ENCODE measurements around the gene ADRA2A. TPM values are rescaled to one million over a fixed set of nuclear protein-coding genes. Genes with fewer than 3 reads are reported as not detected.

Gene ADRA2A
- total RNA-seq (2014; rRNA removed; shearing (Covaris generic); ENCODE audit: low replicate concordance) = 0.04 TPM in 1 of 2 replicates, not detected in the other

- Histone ChIP-seq H3K79me2 (ENCODE audit: low read length) (no peaks in the 10 kb centered on the region), H3K9ac (ENCODE audit: low read length) (no peak within 1 kb of the TSS), H3K27me3 (ENCODE audit: low read length) (no peaks in the 10 kb centered on the region), H3K4me2 (ENCODE audit: low read depth, low read length, poor library complexity, severe bottlenecking) (no peak within 1 kb of the TSS), H3K4me3 (ENCODE audit: low read length) (no peak within 1 kb of the TSS), H2AFZ (ENCODE audit: low read length) (no peak within 1 kb of the TSS), H3K9me2 (replicated peaks; ENCODE audit: insufficient read depth, low read length) (no peaks in the 10 kb centered on the region), H3K9me3 (ENCODE audit: low read length) (no peaks in the 10 kb centered on the region; the same call in 1 of the 2 replicates), H3K27ac (ENCODE audit: low read length) (no peak within 1 kb of the TSS), H4K20me1 (ENCODE audit: insufficient read depth, low read depth, low read length) (no peaks in the 10 kb centered on the region), H3K36me3 (ENCODE audit: insufficient read depth, low read length) (no peaks in the 10 kb centered on the region), H3K4me1 (ENCODE audit: low read length) (no peaks in the 10 kb centered on the region)
- DNase-seq = no peak
Measured at GRCh38 chr10:111076682-111077478, at the start of gene ADRA2A. Gene ADRA2A, plus strand, starts transcription at chr10:111077029. Its CDS starts 968 bp downstream, at chr10:111077997.

GRCh38 chr10:111030042-111030750 lies 46.6 kb upstream of the ADRA2A start:
- no peak overlapping the region for H3K4me2 ChIP-seq (ENCODE audit: low read depth, low read length, poor library complexity, severe bottlenecking)
- H3K79me2 ChIP-seq (ENCODE audit: low read length) = no peaks in the 10 kb centered on the region
- H3K36me3 ChIP-seq (ENCODE audit: insufficient read depth, low read length) = no peaks in the 10 kb centered on the region; the same call in 1 of the 2 replicates
- no peaks in the 10 kb centered on the region; the same call in none of the 2 replicates for H3K9me3 ChIP-seq (ENCODE audit: low read length)
- no peak overlapping the region for H3K9ac ChIP-seq (ENCODE audit: low read length)
- no peak overlapping the region for H3K4me3 ChIP-seq (ENCODE audit: low read length)
- no peaks in the 10 kb centered on the region for H3K27me3 ChIP-seq (ENCODE audit: low read length)
- no peaks in the 10 kb centered on the region for H4K20me1 ChIP-seq (ENCODE audit: insufficient read depth, low read depth, low read length)
- H3K9me2 ChIP-seq (replicated peaks; ENCODE audit: insufficient read depth, low read length) = no peaks in the 10 kb centered on the region
- H3K4me1 ChIP-seq (ENCODE audit: low read length) = no peaks in the 10 kb centered on the region
- no peak overlapping the region for H2AFZ ChIP-seq (ENCODE audit: low read length)
- no peak overlapping the region for H3K27ac ChIP-seq (ENCODE audit: low read length)
- DNase-seq = no peak

- Histone ChIP-seq H3K4me2 (ENCODE audit: low read depth, low read length, poor library complexity, severe bottlenecking) (no peak overlapping the region), H3K9me3 (ENCODE audit: low read length) (peaks cover 13% of the 10 kb centered on the region), H3K9ac (ENCODE audit: low read length) (no peak overlapping the region), H3K4me3 (ENCODE audit: low read length) (no peak overlapping the region), H2AFZ (ENCODE audit: low read length) (no peak overlapping the region), H3K4me1 (ENCODE audit: low read length) (no peaks in the 10 kb centered on the region), H4K20me1 (ENCODE audit: insufficient read depth, low read depth, low read length) (no peaks in the 10 kb centered on the region), H3K27me3 (ENCODE audit: low read length) (no peaks in the 10 kb centered on the region), H3K9me2 (replicated peaks; ENCODE audit: insufficient read depth, low read length) (0 out of 2 replicates have a peak, but pooled peaks cover 3% of the 10 kb centered on the region), H3K27ac (ENCODE audit: low read length) (no peak overlapping the region), H3K36me3 (ENCODE audit: insufficient read depth, low read length) (no peaks in the 10 kb centered on the region; the same call in 1 of the 2 replicates), H3K79me2 (ENCODE audit: low read length) (no peaks in the 10 kb centered on the region)
- no peak for DNase-seq
Measured at GRCh38 chr10:111034598-111035310, 42.1 kb upstream of the ADRA2A start.

- 0 out of 2 replicates have a peak, but pooled peaks cover 3% of the 10 kb centered on the region for H3K9me2 ChIP-seq (replicated peaks; ENCODE audit: insufficient read depth, low read length)
- H3K9me3 ChIP-seq (ENCODE audit: low read length) = peaks cover 16% of the 10 kb centered on the region
- H3K9ac ChIP-seq (ENCODE audit: low read length) = no peak overlapping the region
- H3K27me3 ChIP-seq (ENCODE audit: low read length) = no peaks in the 10 kb centered on the region
- H4K20me1 ChIP-seq (ENCODE audit: insufficient read depth, low read depth, low read length) = no peaks in the 10 kb centered on the region
- H3K36me3 ChIP-seq (ENCODE audit: insufficient read depth, low read length) = no peaks in the 10 kb centered on the region; the same call in 1 of the 2 replicates
- H3K4me1 ChIP-seq (ENCODE audit: low read length) = no peaks in the 10 kb centered on the region
- no peak overlapping the region for H3K27ac ChIP-seq (ENCODE audit: low read length)
- H3K4me2 ChIP-seq (ENCODE audit: low read depth, low read length, poor library complexity, severe bottlenecking) = no peak overlapping the region
- no peak for DNase-seq
- no peak overlapping the region for H3K4me3 ChIP-seq (ENCODE audit: low read length)
- H3K79me2 ChIP-seq (ENCODE audit: low read length) = no peaks in the 10 kb centered on the region
- no peak overlapping the region for H2AFZ ChIP-seq (ENCODE audit: low read length)
Measured at GRCh38 chr10:111035542-111035941, 41.3 kb upstream of the ADRA2A start.

GRCh38 chr10:111037858-111038257 lies 39.0 kb upstream of the ADRA2A start:
- DNase-seq = no peak
- Histone ChIP-seq H4K20me1 (ENCODE audit: insufficient read depth, low read depth, low read length) (no peaks in the 10 kb centered on the region), H3K27ac (ENCODE audit: low read length) (no peak overlapping the region), H3K9me3 (ENCODE audit: low read length) (peaks cover 20% of the 10 kb centered on the region), H3K79me2 (ENCODE audit: low read length) (no peaks in the 10 kb centered on the region), H3K4me1 (ENCODE audit: low read length) (no peaks in the 10 kb centered on the region), H3K9me2 (replicated peaks; ENCODE audit: insufficient read depth, low read length) (0 out of 2 replicates have a peak, but pooled peaks cover 3% of the 10 kb centered on the region), H3K36me3 (ENCODE audit: insufficient read depth, low read length) (no peaks in the 10 kb centered on the region), H3K4me3 (ENCODE audit: low read length) (no peak overlapping the region), H2AFZ (ENCODE audit: low read length) (no peak overlapping the region), H3K27me3 (ENCODE audit: low read length) (no peaks in the 10 kb centered on the region), H3K9ac (ENCODE audit: low read length) (no peak overlapping the region), H3K4me2 (ENCODE audit: low read depth, low read length, poor library complexity, severe bottlenecking) (no peak overlapping the region)

- Histone ChIP-seq H3K4me3 (ENCODE audit: low read length) (no peak overlapping the region), H3K9me2 (replicated peaks; ENCODE audit: insufficient read depth, low read length) (0 out of 2 replicates have a peak, but pooled peaks cover 3% of the 10 kb centered on the region), H3K4me1 (ENCODE audit: low read length) (no peaks in the 10 kb centered on the region), H3K27me3 (ENCODE audit: low read length) (no peaks in the 10 kb centered on the region), H3K27ac (ENCODE audit: low read length) (no peak overlapping the region), H3K4me2 (ENCODE audit: low read depth, low read length, poor library complexity, severe bottlenecking) (no peak overlapping the region), H3K9me3 (ENCODE audit: low read length) (peaks cover 20% of the 10 kb centered on the region), H3K9ac (ENCODE audit: low read length) (no peak overlapping the region), H2AFZ (ENCODE audit: low read length) (no peak overlapping the region), H4K20me1 (ENCODE audit: insufficient read depth, low read depth, low read length) (no peaks in the 10 kb centered on the region), H3K79me2 (ENCODE audit: low read length) (no peaks in the 10 kb centered on the region), H3K36me3 (ENCODE audit: insufficient read depth, low read length) (no peaks in the 10 kb centered on the region)
- no peak for DNase-seq
Measured at GRCh38 chr10:111039522-111039921, 37.3 kb upstream of the ADRA2A start.

- Histone ChIP-seq H3K36me3 (ENCODE audit: insufficient read depth, low read length) (no peaks in the 10 kb centered on the region), H3K4me1 (ENCODE audit: low read length) (no peaks in the 10 kb centered on the region), H3K9me2 (replicated peaks; ENCODE audit: insufficient read depth, low read length) (no peaks in the 10 kb centered on the region), H3K4me2 (ENCODE audit: low read depth, low read length, poor library complexity, severe bottlenecking) (no peak overlapping the region), H2AFZ (ENCODE audit: low read length) (no peak overlapping the region), H3K9me3 (ENCODE audit: low read length) (peaks cover 5% of the 10 kb centered on the region), H3K27ac (ENCODE audit: low read length) (no peak overlapping the region), H3K4me3 (ENCODE audit: low read length) (no peak overlapping the region), H3K27me3 (ENCODE audit: low read length) (no peaks in the 10 kb centered on the region), H3K9ac (ENCODE audit: low read length) (no peak overlapping the region), H3K79me2 (ENCODE audit: low read length) (no peaks in the 10 kb centered on the region), H4K20me1 (ENCODE audit: insufficient read depth, low read depth, low read length) (no peaks in the 10 kb centered on the region)
- no peak for DNase-seq
Measured at GRCh38 chr10:111057006-111057405, 19.8 kb upstream of the ADRA2A start.

GRCh38 chr10:111063471-111063870 lies 13.4 kb upstream of the ADRA2A start:
- Histone ChIP-seq H3K79me2 (ENCODE audit: low read length) (no peaks in the 10 kb centered on the region), H3K36me3 (ENCODE audit: insufficient read depth, low read length) (no peaks in the 10 kb centered on the region), H3K4me1 (ENCODE audit: low read length) (no peaks in the 10 kb centered on the region), H3K27me3 (ENCODE audit: low read length) (no peaks in the 10 kb centered on the region), H2AFZ (ENCODE audit: low read length) (no peak overlapping the region), H3K9me2 (replicated peaks; ENCODE audit: insufficient read depth, low read length) (no peaks in the 10 kb centered on the region), H3K4me2 (ENCODE audit: low read depth, low read length, poor library complexity, severe bottlenecking) (no peak overlapping the region), H4K20me1 (ENCODE audit: insufficient read depth, low read depth, low read length) (no peaks in the 10 kb centered on the region), H3K27ac (ENCODE audit: low read length) (no peak overlapping the region), H3K9ac (ENCODE audit: low read length) (no peak overlapping the region), H3K4me3 (ENCODE audit: low read length) (no peak overlapping the region), H3K9me3 (ENCODE audit: low read length) (no peaks in the 10 kb centered on the region)
- DNase-seq = no peak

Measured in Karpas-422 (cell line).